Neural crest cell (in vitro differentiated cells): ENCODE data around the gene SLC26A9. TPM values are rescaled to one million over a fixed set of nuclear protein-coding genes. Genes with fewer than 3 reads are reported as not detected.

Source experiments
- DNase-seq: peaks from one replicate; pipeline ENCODE4 v3.0.0; 2021; ENCODE audit warnings: low read depth, mixed read lengths, low spot score
- H3K27ac Mint-ChIP-seq: one replicate; pipeline ENCODE4 v1.8.0; 2021; ENCODE audit warnings: mild to moderate bottlenecking, mixed read lengths; ENCODE audit not compliant: unreplicated experiment
- H3K27me3 Mint-ChIP-seq: 2 replicates; pipeline ENCODE4 v1.8.0; 2021; ENCODE audit warnings: low read depth, mild to moderate bottlenecking, mixed read lengths
- H3K36me3 Mint-ChIP-seq: 2 replicates; pipeline ENCODE4 v1.8.0; 2021; ENCODE audit warnings: low read depth, mild to moderate bottlenecking, mixed read lengths
- H3K4me1 Mint-ChIP-seq: 2 replicates; pipeline ENCODE4 v1.8.0; 2021; ENCODE audit warnings: mixed read lengths
- H3K4me3 Mint-ChIP-seq: one replicate; pipeline ENCODE4 v1.8.0; 2021; ENCODE audit warnings: mild to moderate bottlenecking, mixed read lengths
- H3K9me3 Mint-ChIP-seq: 2 replicates; pipeline ENCODE4 v1.8.0; 2021; ENCODE audit warnings: mixed read lengths
- CTCF ChIP-seq: fragments of 200-600 bp; sonication (generic); conservative IDR thresholded peaks from 2 replicates; pipeline ENCODE4 v1.5.0; 2021; ENCODE audit warnings: antibody characterized with exemption, mild to moderate bottlenecking
- total RNA-seq: library from RNA; stranded (reverse); gene quantifications from 2 replicates; pipeline ENCODE4 v1.2.1, GENCODE V29; 2021

Gene SLC26A9
- total RNA-seq, 1 donor from 2014 or later, result 0.16 TPM

- no peak for DNase-seq
- H3K4me1 Mint-ChIP-seq, result no peaks in the 10 kb centered on the region
- H3K27ac Mint-ChIP-seq, result no peak overlapping the region
- no peaks in the 10 kb centered on the region for H3K9me3 Mint-ChIP-seq
- H3K4me3 Mint-ChIP-seq, result no peak overlapping the region
- H3K36me3 Mint-ChIP-seq, result no peaks in the 10 kb centered on the region
- peaks cover 8% of the 10 kb centered on the region for H3K27me3 Mint-ChIP-seq
- no peak for TF ChIP-seq CTCF
Observed at GRCh38 chr1:205951746-205952145, 8.5 kb upstream of the SLC26A9 start.

- Mint-ChIP-seq H3K27me3 (peaks cover 9% of the 10 kb centered on the region), H3K4me1 (no peaks in the 10 kb centered on the region), H3K36me3 (no peaks in the 10 kb centered on the region), H3K27ac (no peak overlapping the region), H3K4me3 (no peak overlapping the region), H3K9me3 (no peaks in the 10 kb centered on the region)
- no peak for DNase-seq
- no peak for TF ChIP-seq CTCF
Observed at GRCh38 chr1:205950826-205951549, 7.7 kb upstream of the SLC26A9 start.

- Mint-ChIP-seq H3K9me3 (no peaks in the 10 kb centered on the region), H3K4me3 (no peak overlapping the region), H3K27me3 (peaks cover 7% of the 10 kb centered on the region), H3K4me1 (no peaks in the 10 kb centered on the region), H3K27ac (no peak overlapping the region), H3K36me3 (no peaks in the 10 kb centered on the region)
- TF ChIP-seq CTCF, result no peak
- no peak for DNase-seq
Observed at GRCh38 chr1:205950280-205950679, 7.0 kb upstream of the SLC26A9 start.

- DNase-seq, result no peak
- no peak for TF ChIP-seq CTCF
- Mint-ChIP-seq H3K27ac (no peak overlapping the region), H3K27me3 (peaks cover 2% of the 10 kb centered on the region), H3K36me3 (no peaks in the 10 kb centered on the region), H3K4me3 (no peak overlapping the region), H3K9me3 (no peaks in the 10 kb centered on the region), H3K4me1 (peaks cover 4% of the 10 kb centered on the region)
Observed at GRCh38 chr1:205949753-205950152, 6.5 kb upstream of the SLC26A9 start.

GRCh38 chr1:205948886-205949285, 5.6 kb upstream of the SLC26A9 start:
- Mint-ChIP-seq H3K36me3 (no peaks in the 10 kb centered on the region), H3K4me1 (peaks cover 8% of the 10 kb centered on the region), H3K27me3 (peaks cover 2% of the 10 kb centered on the region), H3K4me3 (no peak overlapping the region), H3K9me3 (no peaks in the 10 kb centered on the region), H3K27ac (no peak overlapping the region)
- TF ChIP-seq CTCF, result no peak
- DNase-seq, result no peak
